ENCODE data around the gene TOR1B.

GRCh38 chr9:129765764-129766317, 37.1 kb upstream of the TOR1B start:
- TF ChIP-seq, protein P1, sequence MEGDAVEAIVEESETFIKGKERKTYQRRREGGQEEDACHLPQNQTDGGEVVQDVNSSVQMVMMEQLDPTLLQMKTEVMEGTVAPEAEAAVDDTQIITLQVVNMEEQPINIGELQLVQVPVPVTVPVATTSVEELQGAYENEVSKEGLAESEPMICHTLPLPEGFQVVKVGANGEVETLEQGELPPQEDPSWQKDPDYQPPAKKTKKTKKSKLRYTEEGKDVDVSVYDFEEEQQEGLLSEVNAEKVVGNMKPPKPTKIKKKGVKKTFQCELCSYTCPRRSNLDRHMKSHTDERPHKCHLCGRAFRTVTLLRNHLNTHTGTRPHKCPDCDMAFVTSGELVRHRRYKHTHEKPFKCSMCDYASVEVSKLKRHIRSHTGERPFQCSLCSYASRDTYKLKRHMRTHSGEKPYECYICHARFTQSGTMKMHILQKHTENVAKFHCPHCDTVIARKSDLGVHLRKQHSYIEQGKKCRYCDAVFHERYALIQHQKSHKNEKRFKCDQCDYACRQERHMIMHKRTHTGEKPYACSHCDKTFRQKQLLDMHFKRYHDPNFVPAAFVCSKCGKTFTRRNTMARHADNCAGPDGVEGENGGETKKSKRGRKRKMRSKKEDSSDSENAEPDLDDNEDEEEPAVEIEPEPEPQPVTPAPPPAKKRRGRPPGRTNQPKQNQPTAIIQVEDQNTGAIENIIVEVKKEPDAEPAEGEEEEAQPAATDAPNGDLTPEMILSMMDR (IDR thresholded peaks at IDR 0.05): no peak
- TF ChIP-seq POLR2A (IDR thresholded peaks at IDR 0.05) (no peak), EP300 (IDR thresholded peaks at IDR 0.05) (no peak)

Measured in tibial nerve (tissue), 4 donors.